Activated naive CD4-positive, alpha-beta T cell treated with anti-CD3 and anti-CD28 coated beads, Interleukin-2, amount 10 ng/mL, durations not matched to agents 5 hours and 36 hours (primary cell): ENCODE results near the gene NLGN1. TPM values are rescaled to one million over a fixed set of nuclear protein-coding genes. Genes with fewer than 3 reads are reported as not detected.

Source experiments
- total RNA-seq, 2 experiments: library from RNA; stranded (reverse); gene quantifications; one replicate each; pipeline ENCODE4 v1.2.3, GENCODE V29; 2021

NLGN1 gene
- not detected for total RNA-seq

GRCh38 chr3:173397161-173398110 lies at the start of gene NLGN1:
Gene NLGN1 (plus strand): TSS chr3:173397744.

